HCT116 (cell line): Measurements from ENCODE around the gene SRPX. TPM values are rescaled to one million over a fixed set of nuclear protein-coding genes. Genes with fewer than 3 reads are reported as not detected.

ENCODE experiments used
- ATAC-seq: fragments of 200-7000 bp; cut with Tn5 transposase; 2 replicates; pipeline ENCODE4 v1.9.1; 2020; ENCODE audit warnings: mild to moderate bottlenecking, moderate library complexity
- BruUV-seq: library from RNA; stranded (reverse); fragments of 400-500 nt; replicated peaks from 2 replicates; lab custom pipeline; 2021; lab: Mats Ljungman, UMichigan
- CTCF ChIA-PET: fragments of 300-600 bp; sonication (Branson Sonifier 250); formaldehyde crosslinking; loops from one replicate; lab custom pipeline; 2021; ENCODE audit warnings: antibody characterized with exemption; lab: Charles Lee
- POLR2A ChIA-PET: fragments of 300-600, 350-600 bp; sonication (Branson Sonifier 250); formaldehyde crosslinking; loops from one replicate; lab custom pipeline; 2021; ENCODE audit warnings: antibody characterized with exemption; lab: Charles Lee
- RAD21 ChIA-PET, 2 experiments: fragments of 300-600 bp; sonication (Branson Sonifier 250); formaldehyde crosslinking; loops; one replicate each; lab custom pipeline; 2023; ENCODE audit warnings: low total read pairs in 2 of 2; ENCODE audit not compliant: uncharacterized antibody in 2 of 2, unreplicated experiment in 2 of 2, low non-redundant PET in 1 of 2; lab: Charles Lee
- DNase-seq: peaks from one replicate; pipeline ENCODE4 v3.0.0-alpha.2; 2010; ENCODE audit warnings: low read depth, low spot score
- H2AFZ ChIP-seq: fragments of 200-600 bp; shearing (Covaris generic), sonication (generic); 2 replicates; pipeline ENCODE4 v1.6.1; 2017; ENCODE audit warnings: low read depth, mixed run types, mixed read lengths, antibody characterized with exemption, low read length; ENCODE audit not compliant: poor library complexity, severe bottlenecking
- H3K27ac ChIP-seq: 2 replicates; pipeline ENCODE4 v1.5.1; 2012; ENCODE audit warnings: low read depth, low read length
- H3K27me3 ChIP-seq: fragments of 200-600 bp; sonication (generic); 2 replicates; pipeline ENCODE4 v1.6.1; 2016; ENCODE audit warnings: mixed run types, low read length, mixed read lengths; ENCODE audit not compliant: insufficient read depth
- H3K36me3 ChIP-seq, 2 experiments: fragments of 200-500 bp in 1 of 2; fragments of 200-600 bp in 1 of 2; sonication (Bioruptor generic) in 1 of 2; sonication (generic) in 1 of 2; 2 replicates each; pipeline versions ENCODE4 v1.5.1 to v1.6.1; 2014 to 2016; ENCODE audit warnings: low read length in 2 of 2, inconsistent platforms in 1 of 2, mixed read lengths in 1 of 2, mixed run types in 1 of 2; ENCODE audit not compliant: insufficient read depth in 2 of 2, control insufficient read depth in 1 of 2
- H3K4me1 ChIP-seq, 2 experiments: fragments of 200-600 bp in 1 of 2; sonication (generic) in 1 of 2; 2 replicates each; pipeline versions ENCODE4 v1.5.1 to v1.6.1; 2012 to 2017; ENCODE audit warnings: low read length in 2 of 2, inconsistent platforms in 1 of 2, mild to moderate bottlenecking in 1 of 2, mixed read lengths in 1 of 2, mixed run types in 1 of 2, moderate library complexity in 1 of 2; ENCODE audit not compliant: insufficient read depth in 2 of 2, control insufficient read depth in 1 of 2
- H3K4me2 ChIP-seq: fragments of 200-600 bp; sonication (generic); 2 replicates; pipeline ENCODE4 v1.6.1; 2017; ENCODE audit warnings: mixed run types, low read length, mixed read lengths
- H3K4me3 ChIP-seq, 2 experiments: fragments of 200-600 bp in 1 of 2; sonication (generic) in 1 of 2; replicated peaks in 1 of 2; 2 replicates each; pipeline ENCODE4 v1.5.1; 2011 to 2016; ENCODE audit warnings: low read length in 2 of 2, control low read depth in 1 of 2, low read depth in 1 of 2, mild to moderate bottlenecking in 1 of 2, mixed read lengths in 1 of 2, mixed run types in 1 of 2
- H3K79me2 ChIP-seq: fragments of 200-600 bp; sonication (generic); 2 replicates; pipeline ENCODE4 v1.6.1; 2017; ENCODE audit warnings: mild to moderate bottlenecking, mixed run types, low read length, moderate library complexity, mixed read lengths; ENCODE audit not compliant: insufficient read depth
- H3K9ac ChIP-seq: fragments of 200-600 bp; sonication (generic); 2 replicates; pipeline ENCODE4 v1.6.1; 2016; ENCODE audit warnings: low read length, mixed read lengths
- H3K9me2 ChIP-seq: fragments of 200-600 bp; sonication (generic), shearing (Covaris generic); 2 replicates; pipeline ENCODE4 v1.6.1; 2017; ENCODE audit warnings: mixed run types, mild to moderate bottlenecking, moderate library complexity; ENCODE audit not compliant: insufficient read depth
- H3K9me3 ChIP-seq, 2 experiments: fragments of 200-500 bp in 1 of 2; fragments of 200-600 bp in 1 of 2; sonication (Bioruptor generic) in 1 of 2; sonication (generic) in 1 of 2; 2 replicates each; pipeline ENCODE4 v1.6.1; 2014 to 2017; ENCODE audit warnings: low read length in 2 of 2, mixed read lengths in 2 of 2, inconsistent platforms in 1 of 2, low read depth in 1 of 2, mild to moderate bottlenecking in 1 of 2, mixed run types in 1 of 2, moderate library complexity in 1 of 2; ENCODE audit not compliant: control insufficient read depth in 1 of 2, insufficient read depth in 1 of 2
- H4K20me1 ChIP-seq: fragments of 200-600 bp; sonication (generic), shearing (Covaris generic); 2 replicates; pipeline ENCODE4 v1.6.1; 2017; ENCODE audit warnings: mixed run types, mild to moderate bottlenecking, moderate library complexity; ENCODE audit not compliant: insufficient read depth
- ATF3 ChIP-seq: IDR thresholded peaks from 2 replicates; pipeline ENCODE4 v1.6.1; 2012
- CEBPB ChIP-seq: IDR thresholded peaks from 2 replicates; pipeline ENCODE4 v1.6.1; 2012; ENCODE audit warnings: low read depth
- CTCF ChIP-seq, 3 experiments: fragments of 200-600 bp in 1 of 3; sonication (generic) in 1 of 3; IDR thresholded peaks in 2 of 3; conservative IDR thresholded peaks in 1 of 3; 2 replicates each; pipeline ENCODE4 v1.5.1; 2012 to 2017; ENCODE audit warnings: low read depth in 2 of 3, low read length in 2 of 3, antibody characterized with exemption in 1 of 3, borderline replicate concordance in 1 of 3, control low read depth in 1 of 3, mild to moderate bottlenecking in 1 of 3, mixed read lengths in 1 of 3, mixed run types in 1 of 3, moderate library complexity in 1 of 3; ENCODE audit not compliant: insufficient read depth in 1 of 3
- ELF1 ChIP-seq: IDR thresholded peaks from 2 replicates; pipeline ENCODE4 v1.6.1; 2012; ENCODE audit warnings: low read depth, borderline replicate concordance
- EZH2 ChIP-seq: fragments of 200-600 bp; sonication (generic); IDR thresholded peaks from 2 replicates; pipeline ENCODE4 v1.6.1; 2017; ENCODE audit warnings: antibody characterized with exemption, mixed run types
- JUND ChIP-seq: IDR thresholded peaks from 2 replicates; pipeline ENCODE4 v1.6.1; 2012
- MAX ChIP-seq: IDR thresholded peaks from 2 replicates; pipeline ENCODE4 v1.6.1; 2012
- POLR2A ChIP-seq: IDR thresholded peaks from 2 replicates; pipeline ENCODE4 v1.7.0; 2011; ENCODE audit warnings: borderline replicate concordance; ENCODE audit not compliant: insufficient read depth, insufficient read length; ENCODE audit errors: extremely low read depth
- POLR2AphosphoS5 ChIP-seq: IDR thresholded peaks from 2 replicates; pipeline ENCODE4 v1.6.1; 2011; ENCODE audit warnings: mild to moderate bottlenecking, low read depth, low read length, moderate library complexity
- RAD21 ChIP-seq: IDR thresholded peaks from 2 replicates; pipeline ENCODE4 v1.6.1; 2012; ENCODE audit warnings: low read depth, mild to moderate bottlenecking
- SP1 ChIP-seq: IDR thresholded peaks from 2 replicates; pipeline ENCODE4 v1.6.1; 2012; ENCODE audit warnings: low read depth
- SRF ChIP-seq: IDR thresholded peaks from 2 replicates; pipeline ENCODE4 v1.6.1; 2012; ENCODE audit warnings: low read depth
- TCF7L2 ChIP-seq: IDR thresholded peaks from 2 replicates; pipeline ENCODE4 v1.7.0; 2011; ENCODE audit warnings: borderline replicate concordance, inconsistent platforms; ENCODE audit not compliant: insufficient read depth, insufficient read length; ENCODE audit errors: extremely low read depth
- YY1 ChIP-seq: IDR thresholded peaks from 2 replicates; pipeline ENCODE4 v1.6.1; 2011; ENCODE audit warnings: low read length, low read depth, moderate library complexity, mild to moderate bottlenecking; ENCODE audit not compliant: insufficient replicate concordance; ENCODE audit errors: extremely low read depth
- ZFX ChIP-seq: fragments of 450-650 bp; IDR thresholded peaks from 2 replicates; pipeline ENCODE4 v1.6.1; 2017
- ZNF274 ChIP-seq: fragments of 200-500 bp; sonication (Bioruptor generic); IDR thresholded peaks from 2 replicates; pipeline ENCODE4 v1.6.1; 2014; ENCODE audit warnings: mild to moderate bottlenecking, low read depth, low read length, inconsistent platforms
- intact Hi-C: fragments of 100-400 bp; cut with micrococcal nuclease; formaldehyde crosslinking; loops from 2 replicates; pipeline ENCODE4 v1.10.0; 2022
- total RNA-seq: library from RNA; stranded (reverse); gene quantifications from one replicate; pipeline ENCODE4 v1.2.1, GENCODE V29; 2021; ENCODE audit not compliant: unreplicated experiment

Gene SRPX
- total RNA-seq, 1 experiment from 2014 or later = 18.2 TPM

- Histone ChIP-seq H3K36me3 (no peaks in the 10 kb centered on the region), H4K20me1 (no peaks in the 10 kb centered on the region), H3K79me2 (no peaks in the 10 kb centered on the region), H3K9ac (no peak overlapping the region), H3K9me2 (no peaks in the 10 kb centered on the region), H3K9me3 (no peaks in the 10 kb centered on the region), H3K4me2 (no peak overlapping the region), H3K27me3 (no peaks in the 10 kb centered on the region), H3K27ac (no peak overlapping the region), H2AFZ (no peak overlapping the region), H3K4me1 (no peaks in the 10 kb centered on the region), H3K4me3 (no peak overlapping the region)
- TF ChIP-seq SRF (no peak), POLR2AphosphoS5 (no peak), JUND (no peak), MAX (no peak), CEBPB (no peak), CTCF (IDR thresholded peaks at IDR 0.05 in 2 of 3, conservative IDR thresholded peaks at IDR 0.05 in 1 of 3; ENCODE audit: borderline replicate concordance in 1 of 3, insufficient read depth in 1 of 3, low read depth in 2 of 3, low read length in 2 of 3) (no peak), RAD21 (no peak), SP1 (no peak), ELF1 (no peak), YY1 (no peak), TCF7L2 (no peak), ZNF274 (no peak), POLR2A (no peak), EZH2 (no peak), ATF3 (no peak), ZFX (no peak)
- ChIA-PET CTCF (no interaction called here), RAD21 (no interaction called here), POLR2A (no interaction called here)
- DNase-seq = no peak
- no TSS peak for BruUV-seq
- ATAC-seq = no peak
- intact Hi-C loops = no loop called here
These were observed 118.4 kb downstream of the SRPX start for GRCh38 chrX:38102240-38102639.
